Stomach (tissue), 4 donors: Measurements from ENCODE around the gene AQP12B.

Experiments used
- CTCF ChIP-seq, 7 experiments: fragments of 450-650 bp in 4 of 7; fragments of 200-600 bp in 3 of 7; sonication (generic) in 3 of 7; IDR thresholded peaks; one replicate each; pipeline ENCODE4 v1.5.1; 2016 to 2019; ENCODE audit warnings: antibody characterized with exemption in 7 of 7, control low read depth in 2 of 7, mild to moderate bottlenecking in 1 of 7
- POLR2A ChIP-seq, 4 donors: fragments of 450-650 bp; IDR thresholded peaks; one replicate each; pipeline ENCODE4 v1.6.1; 2016; ENCODE audit warnings: antibody characterized with exemption in 4 of 4, control low read depth in 2 of 4, mild to moderate bottlenecking in 1 of 4, moderate library complexity in 1 of 4
- POLR2AphosphoS5 ChIP-seq, 3 donors: sonication (generic); formaldehyde crosslinking; IDR thresholded peaks; one replicate each; pipeline ENCODE4 v1.6.1; 2016; ENCODE audit warnings: antibody characterized with exemption in 3 of 3

- TF ChIP-seq CTCF (IDR thresholded peaks at IDR 0.05) (no peak), POLR2A (IDR thresholded peaks at IDR 0.05) (no peak), POLR2AphosphoS5 (IDR thresholded peaks at IDR 0.05) (no peak)
Measured at GRCh38 chr2:240644859-240645301, 37.8 kb downstream of the AQP12B start.
